Effector memory CD8-positive, alpha-beta T cell (primary cell): ENCODE results near the gene TFF2.

Source experiments
- ATAC-seq: fragments of 150-1000 bp; cut with Tn5 transposase; replicated peaks from 2 replicates; pipeline ENCODE4 v1.10.0; 2021; ENCODE audit warnings: mild to moderate bottlenecking, moderate library complexity
- DNase-seq, 3 experiments: peaks; one replicate each; pipeline ENCODE4 v3.0.0; 2021
- H3K27ac Mint-ChIP-seq, 2 donors: one replicate each; pipeline ENCODE4 v1.8.0; 2022; ENCODE audit warnings: mild to moderate bottlenecking in 2 of 2, mixed read lengths in 2 of 2, moderate library complexity in 2 of 2
- H3K27me3 Mint-ChIP-seq, 2 donors: one replicate each; pipeline ENCODE4 v1.8.0; 2022; ENCODE audit warnings: mixed read lengths in 2 of 2
- H3K36me3 Mint-ChIP-seq: one replicate; pipeline ENCODE4 v1.8.0; 2022; ENCODE audit warnings: mild to moderate bottlenecking, moderate library complexity, mixed read lengths; ENCODE audit not compliant: insufficient read depth
- H3K4me1 Mint-ChIP-seq, 2 donors: one replicate each; pipeline ENCODE4 v1.8.0; 2022; ENCODE audit warnings: low read depth in 2 of 2, mixed read lengths in 2 of 2
- H3K4me3 Mint-ChIP-seq, 2 donors: one replicate each; pipeline ENCODE4 v1.8.0; 2022; ENCODE audit warnings: mild to moderate bottlenecking in 2 of 2, mixed read lengths in 2 of 2, moderate library complexity in 2 of 2
- H3K9me3 Mint-ChIP-seq, 2 donors: one replicate each; pipeline ENCODE4 v1.8.0; 2022; ENCODE audit warnings: mixed read lengths in 2 of 2

The TFF2 gene

DNA sequence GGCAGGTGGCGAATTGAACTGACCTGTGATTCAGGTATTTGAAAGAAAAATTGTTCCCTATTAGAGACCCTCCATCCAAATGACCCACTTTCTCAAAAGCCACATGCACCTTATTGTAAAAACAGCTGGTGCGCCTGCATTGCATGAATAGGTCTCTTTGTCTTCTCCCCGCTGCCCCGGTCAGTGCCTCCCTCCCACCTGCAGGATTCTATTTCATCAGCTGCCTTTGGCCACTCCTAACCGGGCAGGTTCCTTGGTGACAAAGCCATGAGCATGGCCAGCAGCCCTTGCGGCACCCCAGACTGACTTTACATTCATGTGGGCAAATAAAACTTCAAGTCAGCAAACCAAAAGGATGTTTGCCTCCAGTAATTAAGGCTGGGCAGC lies 38.6 kb upstream of the TFF2 start:
- Mint-ChIP-seq H3K4me1 (peaks cover 17 to 28% of the 10 kb centered on the region in 2 donors), H3K27ac (peak overlapping the region in 1 of 2 donors; percentile 82), H3K4me3 (peak overlapping the region in 1 of 2 donors; percentile 63), H3K27me3 (no peaks in the 10 kb centered on the region), H3K9me3 (no peaks in the 10 kb centered on the region), H3K36me3 (no peaks in the 10 kb centered on the region)
- peak; percentile 7 for ATAC-seq
- DNase-seq = no peak

DNA sequence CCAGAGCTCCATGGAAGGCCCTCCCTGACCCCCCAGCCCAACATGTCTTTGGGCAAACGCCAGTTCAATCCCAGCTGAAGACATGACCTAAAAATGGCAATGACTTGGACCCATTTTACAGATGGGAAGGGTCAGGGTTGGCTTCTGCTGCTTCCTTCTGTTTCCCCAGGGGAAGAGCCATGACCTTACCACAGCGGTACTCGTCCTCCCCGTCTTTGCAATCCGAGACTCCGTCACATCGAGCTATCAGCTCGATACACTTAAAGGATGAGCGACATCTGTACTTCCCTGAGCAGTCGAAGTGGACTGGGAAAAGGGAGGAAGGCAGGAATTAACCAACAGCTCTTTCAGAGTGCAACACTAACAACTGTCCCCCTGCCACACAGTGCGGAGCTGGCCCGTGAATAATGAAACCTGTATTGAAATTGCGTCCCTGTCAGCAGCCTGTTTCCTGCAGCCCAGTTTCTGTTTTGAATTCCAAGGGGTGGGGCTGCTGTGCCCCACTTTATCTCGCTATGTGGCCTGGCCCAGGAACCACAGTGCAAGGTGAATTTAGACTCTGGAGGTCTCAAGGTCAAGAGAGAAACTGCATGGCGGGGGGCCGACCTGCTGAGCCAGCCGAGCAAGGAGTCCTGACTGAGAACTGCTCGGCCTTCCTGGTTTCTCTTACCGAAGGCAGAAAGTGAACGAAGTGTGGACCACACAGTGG lies 38.1 kb upstream of the TFF2 start:
- DNase-seq (peak in 1 of 3 experiments; percentile 15), ATAC-seq (peak; percentile 86)
- Mint-ChIP-seq H3K27ac (peak overlapping the region in 1 of 2 donors; percentile 82), H3K27me3 (no peaks in the 10 kb centered on the region), H3K4me1 (peaks cover 17 to 28% of the 10 kb centered on the region in 2 donors), H3K4me3 (peak overlapping the region in 1 of 2 donors; percentile 63), H3K36me3 (no peaks in the 10 kb centered on the region), H3K9me3 (no peaks in the 10 kb centered on the region)

DNA sequence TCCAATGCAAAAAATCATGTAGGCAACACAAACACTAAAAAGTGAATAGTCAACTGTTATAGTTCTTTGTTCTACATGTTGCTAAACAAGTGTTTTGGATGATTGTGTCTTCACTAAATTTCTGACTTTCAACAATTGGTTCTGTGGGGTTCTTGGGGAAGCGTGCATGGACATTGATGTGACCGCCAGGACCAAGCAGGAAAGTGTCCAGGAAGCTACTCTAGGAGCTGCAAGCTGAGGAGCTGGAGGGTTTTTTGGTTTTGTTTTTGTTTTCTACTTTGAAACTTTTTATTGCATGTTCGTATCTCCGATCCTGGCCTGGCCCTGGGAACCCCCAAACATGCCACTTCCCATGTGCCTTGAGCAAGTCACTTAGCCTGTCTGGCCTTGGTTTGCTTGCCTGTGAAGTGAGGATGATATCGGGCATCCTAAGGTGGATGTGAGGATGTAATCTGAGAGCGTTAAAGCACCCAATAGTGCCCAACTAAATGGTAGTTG lies 37.1 kb upstream of the TFF2 start:
- no peak for ATAC-seq
- DNase-seq = no peak
- H3K27me3 Mint-ChIP-seq = no peaks in the 10 kb centered on the region
- H3K27ac Mint-ChIP-seq = peak overlapping the region; percentile 33 to 47
- no peaks in the 10 kb centered on the region for H3K9me3 Mint-ChIP-seq
- H3K36me3 Mint-ChIP-seq = no peaks in the 10 kb centered on the region
- peaks cover 11 to 28% of the 10 kb centered on the region in 2 donors for H3K4me1 Mint-ChIP-seq
- no peak overlapping the region for H3K4me3 Mint-ChIP-seq

DNA sequence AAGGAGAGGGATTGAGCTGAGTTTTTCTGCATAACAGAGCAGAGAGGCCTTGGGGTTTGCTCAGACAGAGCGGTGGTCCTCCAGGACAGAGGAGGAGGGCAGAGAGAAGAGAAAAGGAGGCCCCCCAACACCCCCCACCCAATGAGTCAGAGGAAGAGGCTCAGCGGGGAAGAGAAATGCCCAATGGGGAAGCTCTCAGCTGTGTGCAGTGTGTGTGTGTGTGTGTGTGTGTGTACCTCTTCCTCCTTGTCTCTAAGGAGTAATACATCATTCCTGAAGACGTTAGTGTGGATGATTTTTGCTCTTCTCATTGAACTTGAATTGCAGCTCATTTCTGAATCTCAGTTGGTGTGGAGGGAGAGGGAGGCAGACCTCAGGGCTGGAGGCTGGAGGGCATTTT lies 36.4 kb upstream of the TFF2 start:
- no peaks in the 10 kb centered on the region for H3K27me3 Mint-ChIP-seq
- H3K4me1 Mint-ChIP-seq = peaks cover 10 to 28% of the 10 kb centered on the region in 2 donors
- peaks cover under 1% of the 10 kb centered on the region for H3K36me3 Mint-ChIP-seq
- H3K9me3 Mint-ChIP-seq = peaks cover 0 to 1% of the 10 kb centered on the region in 2 donors
- H3K4me3 Mint-ChIP-seq = no peak overlapping the region
- peak overlapping the region; percentile 6 to 47 for H3K27ac Mint-ChIP-seq
- no peak for DNase-seq
- no peak for ATAC-seq

DNA sequence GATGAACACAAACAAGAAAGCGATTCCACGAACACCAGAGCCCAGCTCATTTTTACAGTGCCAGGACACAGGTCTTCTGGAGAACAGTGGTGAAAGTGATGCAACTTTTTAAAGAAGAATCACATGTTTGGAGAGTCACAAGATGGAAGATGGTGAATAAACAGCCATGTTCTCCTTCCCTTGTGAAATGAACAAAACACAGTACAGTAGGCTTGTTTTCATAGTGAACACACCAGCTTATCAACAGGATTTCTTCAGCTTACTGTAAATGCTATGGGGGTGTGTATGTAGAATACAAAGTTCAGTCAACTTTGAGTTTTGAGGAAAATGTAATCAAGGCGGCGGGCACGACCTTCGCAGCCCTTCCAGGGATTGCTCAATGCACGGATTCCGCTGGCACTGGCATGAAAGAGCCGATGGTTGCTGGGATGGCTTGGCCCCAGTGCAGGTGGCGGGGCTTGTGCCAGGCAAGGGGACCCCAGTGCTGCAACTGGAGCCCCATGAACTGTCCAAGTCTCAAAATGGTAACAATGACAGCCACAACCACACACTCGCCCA lies 35.3 kb upstream of the TFF2 start:
- DNase-seq (no peak), ATAC-seq (no peak)
- H3K36me3 Mint-ChIP-seq = peaks cover 7% of the 10 kb centered on the region
- peaks cover 0 to 1% of the 10 kb centered on the region in 2 donors for H3K9me3 Mint-ChIP-seq
- no peaks in the 10 kb centered on the region for H3K27me3 Mint-ChIP-seq
- H3K4me1 Mint-ChIP-seq = peaks cover 6 to 28% of the 10 kb centered on the region in 2 donors
- no peak overlapping the region for H3K4me3 Mint-ChIP-seq
- no peak overlapping the region for H3K27ac Mint-ChIP-seq

DNA sequence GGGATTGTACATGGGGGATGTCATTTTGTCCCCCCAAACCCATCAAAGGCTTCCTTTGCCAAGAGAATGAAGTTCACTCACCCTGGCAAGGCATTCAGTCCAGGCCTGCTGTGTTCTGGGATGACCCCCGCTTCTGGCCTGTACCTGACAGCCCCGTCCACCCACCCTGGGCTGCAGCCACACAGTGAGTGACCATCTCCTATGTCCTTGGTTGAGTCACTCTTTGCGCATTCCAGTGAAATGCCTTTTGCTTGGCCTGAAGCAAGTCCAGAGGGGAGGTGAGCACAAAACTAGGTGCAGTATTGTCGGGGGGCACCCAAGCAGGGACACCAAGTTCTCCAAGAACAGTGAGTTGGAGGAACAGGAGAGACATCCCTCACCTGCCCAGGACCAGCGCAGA lies 34.8 kb upstream of the TFF2 start:
- peaks cover 7% of the 10 kb centered on the region for H3K36me3 Mint-ChIP-seq
- no peak for DNase-seq
- H3K4me3 Mint-ChIP-seq = no peak overlapping the region
- peak overlapping the region in 1 of 2 donors; percentile 78 for H3K27ac Mint-ChIP-seq
- H3K9me3 Mint-ChIP-seq = peaks cover 0 to 1% of the 10 kb centered on the region in 2 donors
- ATAC-seq = no peak
- H3K27me3 Mint-ChIP-seq = no peaks in the 10 kb centered on the region
- H3K4me1 Mint-ChIP-seq = peaks cover 6 to 28% of the 10 kb centered on the region in 2 donors

DNA sequence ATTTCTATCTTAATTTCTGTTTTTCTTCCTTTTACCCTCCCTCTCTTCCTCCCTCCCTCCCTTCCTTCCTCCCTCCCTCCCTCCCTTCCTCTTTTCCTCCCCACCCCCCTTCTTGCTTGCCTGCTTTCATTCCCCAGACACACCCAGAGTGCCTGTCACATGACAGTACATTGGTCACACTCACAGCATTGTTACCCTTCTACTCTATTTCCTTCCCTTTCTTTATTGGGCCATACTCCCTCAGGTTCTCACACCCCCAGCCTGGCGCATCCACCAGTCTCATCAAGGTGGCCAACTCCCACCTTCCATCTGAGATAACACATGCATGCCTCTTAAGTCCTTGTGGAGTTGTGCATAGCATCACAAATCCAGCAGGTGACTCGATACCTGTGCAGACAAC lies 34.2 kb upstream of the TFF2 start:
- H3K9me3 Mint-ChIP-seq = peaks cover 0 to 1% of the 10 kb centered on the region in 2 donors
- no peaks in the 10 kb centered on the region for H3K27me3 Mint-ChIP-seq
- H3K27ac Mint-ChIP-seq = peak overlapping the region; percentile 67 to 78
- ATAC-seq (no peak), DNase-seq (no peak)
- peaks cover 7% of the 10 kb centered on the region for H3K36me3 Mint-ChIP-seq
- H3K4me3 Mint-ChIP-seq = peak overlapping the region in 1 of 2 donors; percentile 7
- peaks cover 6 to 26% of the 10 kb centered on the region in 2 donors for H3K4me1 Mint-ChIP-seq

DNA sequence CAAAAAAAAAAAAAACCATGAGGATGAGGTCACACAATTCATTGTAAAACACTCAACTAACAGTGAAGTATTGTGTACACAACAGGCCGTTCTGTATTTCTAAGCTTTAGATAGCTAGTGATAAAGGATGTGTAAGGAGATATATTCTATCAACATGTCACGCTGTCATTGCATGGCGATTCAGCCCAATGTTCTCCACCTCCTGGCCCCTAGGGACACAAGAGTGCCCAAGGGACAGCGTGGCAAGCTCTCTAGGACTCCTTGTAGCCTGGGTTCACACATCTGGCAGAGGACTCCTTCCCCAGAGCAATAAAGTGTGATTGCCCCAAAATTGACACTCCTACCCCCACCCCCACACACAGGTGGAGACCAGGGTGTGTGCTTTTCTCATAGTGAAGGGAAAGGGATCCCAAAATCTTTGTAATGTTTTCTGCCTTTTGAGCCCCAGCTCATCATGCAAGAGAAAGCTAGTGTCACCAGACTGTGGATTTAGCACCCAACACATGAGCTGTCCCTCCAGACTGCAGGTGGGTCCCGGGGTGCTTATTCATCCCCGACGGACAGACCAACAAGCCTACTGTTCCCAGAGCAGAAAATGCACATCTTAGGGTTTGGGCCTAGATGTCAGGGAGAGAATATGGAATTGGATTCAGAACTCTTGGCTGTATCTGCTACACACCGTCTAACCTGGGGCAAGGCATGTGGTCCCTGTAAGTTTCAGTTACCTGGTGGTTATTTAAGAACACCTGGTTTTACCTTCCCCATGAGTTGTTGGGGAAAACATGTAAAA lies 33.6 kb upstream of the TFF2 start:
- Mint-ChIP-seq H3K4me1 (peaks cover 6 to 23% of the 10 kb centered on the region in 2 donors), H3K4me3 (no peak overlapping the region), H3K9me3 (peaks cover 0 to 1% of the 10 kb centered on the region in 2 donors), H3K36me3 (peaks cover 7% of the 10 kb centered on the region), H3K27ac (peak overlapping the region in 1 of 2 donors; percentile 67), H3K27me3 (no peaks in the 10 kb centered on the region)
- DNase-seq (no peak), ATAC-seq (no peak)

DNA sequence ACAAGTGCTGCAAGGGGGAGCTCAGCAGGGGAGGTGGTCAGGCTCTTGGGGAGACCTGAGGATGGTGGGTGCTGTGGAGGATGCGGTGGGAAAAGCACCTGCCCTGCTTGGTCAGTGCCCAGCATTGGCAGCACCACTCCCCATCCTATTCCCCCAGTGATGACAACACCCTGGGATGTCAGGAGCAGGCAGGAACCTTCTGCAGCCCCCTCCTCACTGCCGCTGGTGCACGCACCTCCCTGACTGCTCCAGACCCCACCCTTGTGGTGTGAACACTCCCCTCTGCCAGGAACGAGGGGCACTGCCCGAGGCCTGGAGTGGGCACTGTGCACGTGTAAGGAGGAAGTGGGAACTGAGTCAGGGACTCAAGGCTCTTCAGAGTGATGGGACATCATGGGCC lies 32.5 kb upstream of the TFF2 start:
- no peak overlapping the region for H3K27ac Mint-ChIP-seq
- no peaks in the 10 kb centered on the region for H3K27me3 Mint-ChIP-seq
- DNase-seq (no peak), ATAC-seq (no peak)
- H3K4me1 Mint-ChIP-seq = peaks cover 6 to 16% of the 10 kb centered on the region in 2 donors
- H3K4me3 Mint-ChIP-seq = no peak overlapping the region
- H3K9me3 Mint-ChIP-seq = peaks cover 0 to 1% of the 10 kb centered on the region in 2 donors
- H3K36me3 Mint-ChIP-seq = peaks cover 7% of the 10 kb centered on the region

DNA sequence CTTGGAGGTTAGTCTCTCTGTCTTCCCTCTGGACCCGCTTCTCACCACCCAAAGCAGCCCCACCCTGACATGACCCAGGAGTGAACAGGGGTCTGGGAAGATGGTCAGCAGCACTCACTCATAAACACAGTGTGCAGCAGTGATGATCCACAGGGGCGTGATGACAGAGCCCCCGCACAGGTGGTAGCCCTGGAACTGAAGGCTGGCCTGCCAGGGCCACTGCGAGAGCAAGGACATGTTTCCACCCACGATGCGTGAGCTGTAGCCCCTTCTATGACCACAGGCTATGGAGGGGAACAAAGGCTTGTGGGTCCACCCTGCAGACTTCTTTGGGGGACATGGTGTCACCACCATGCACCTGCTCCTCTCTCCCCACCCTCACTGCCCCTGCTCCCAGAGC lies 32.1 kb upstream of the TFF2 start:
- Mint-ChIP-seq H3K9me3 (peaks cover 0 to 1% of the 10 kb centered on the region in 2 donors), H3K4me1 (peaks cover 6 to 14% of the 10 kb centered on the region in 2 donors), H3K27ac (no peak overlapping the region), H3K36me3 (peaks cover 7% of the 10 kb centered on the region), H3K27me3 (no peaks in the 10 kb centered on the region), H3K4me3 (no peak overlapping the region)
- ATAC-seq (no peak), DNase-seq (no peak)

DNA sequence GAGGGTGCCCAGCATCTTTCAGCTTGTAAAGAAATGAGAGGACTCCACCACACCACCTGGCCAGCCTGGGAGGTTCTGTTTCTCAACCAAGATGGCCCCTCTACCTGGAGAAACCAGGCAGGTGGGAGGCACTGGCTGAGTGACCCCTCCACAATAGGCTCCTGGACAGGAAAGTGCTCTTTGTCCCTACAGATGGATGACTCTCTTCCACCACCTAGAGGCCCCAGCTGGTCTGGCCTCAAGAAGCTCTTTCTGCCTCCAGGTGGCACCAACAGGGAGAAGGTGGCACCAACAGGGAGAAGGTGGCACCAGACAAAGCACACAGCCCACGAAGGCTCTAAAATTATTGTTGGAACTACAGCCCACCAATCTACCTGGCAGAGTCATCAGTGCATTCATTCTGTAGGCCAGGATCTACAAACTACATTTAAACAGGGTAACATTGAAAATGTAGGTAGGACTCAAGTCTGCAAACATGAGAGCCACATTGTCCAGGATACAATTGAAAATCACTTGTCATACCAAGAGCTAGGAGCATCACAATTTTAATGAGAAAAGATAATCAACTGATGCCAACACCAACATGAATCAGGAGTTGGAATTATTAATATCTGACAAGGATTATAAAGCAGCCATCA lies 30.7 kb upstream of the TFF2 start:
- no peak overlapping the region for H3K27ac Mint-ChIP-seq
- peaks cover 0 to 1% of the 10 kb centered on the region in 2 donors for H3K9me3 Mint-ChIP-seq
- H3K36me3 Mint-ChIP-seq = peaks cover 7% of the 10 kb centered on the region
- ATAC-seq (no peak), DNase-seq (peak in 1 of 3 experiments; percentile 15)
- no peaks in the 10 kb centered on the region for H3K27me3 Mint-ChIP-seq
- H3K4me3 Mint-ChIP-seq = no peak overlapping the region
- peaks cover 6 to 7% of the 10 kb centered on the region in 2 donors for H3K4me1 Mint-ChIP-seq

DNA sequence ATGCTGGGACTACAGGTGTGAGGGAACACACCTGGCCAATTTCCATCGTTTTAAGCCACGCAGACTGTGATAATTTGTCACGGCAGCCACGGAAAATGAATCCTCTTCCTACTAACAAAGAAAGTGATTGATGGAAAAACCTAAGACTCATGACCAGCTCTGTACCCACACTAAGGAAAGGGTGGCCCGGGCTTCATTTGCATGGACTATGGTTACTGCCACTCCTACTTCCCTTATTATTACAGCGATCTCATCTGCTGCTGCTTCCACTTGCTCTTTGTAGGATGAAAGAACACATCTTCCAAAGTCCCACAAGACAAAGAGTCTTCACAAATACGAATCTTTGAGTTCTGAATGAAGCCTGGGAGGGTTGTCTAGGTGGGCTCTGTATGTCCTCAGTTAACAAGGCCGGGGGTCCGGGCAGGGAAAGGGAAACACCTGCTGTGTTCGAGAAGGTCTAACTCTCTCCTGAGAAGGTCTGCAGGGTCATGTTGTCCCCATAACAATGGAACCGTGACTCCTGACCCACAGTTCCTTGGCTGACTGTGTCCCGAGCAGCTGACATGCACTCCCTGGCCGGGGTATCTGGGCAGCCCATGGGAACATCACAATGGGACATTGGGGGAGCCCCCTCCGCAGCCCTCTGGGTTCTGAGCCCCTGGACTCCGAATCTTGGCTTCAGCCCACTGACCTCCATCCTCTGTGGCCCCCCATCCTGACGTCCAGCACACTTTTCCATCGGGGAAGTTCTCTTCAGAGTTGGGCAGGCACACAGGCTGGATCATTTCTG lies 28.8 kb upstream of the TFF2 start:
- no peak overlapping the region for H3K27ac Mint-ChIP-seq
- H3K4me1 Mint-ChIP-seq = peaks cover 0 to 2% of the 10 kb centered on the region in 2 donors
- DNase-seq = no peak
- ATAC-seq = no peak
- no peaks in the 10 kb centered on the region for H3K27me3 Mint-ChIP-seq
- H3K9me3 Mint-ChIP-seq = peaks cover 0 to 1% of the 10 kb centered on the region in 2 donors
- peaks cover 7% of the 10 kb centered on the region for H3K36me3 Mint-ChIP-seq
- no peak overlapping the region for H3K4me3 Mint-ChIP-seq
